Activated CD8-positive, alpha-beta memory T cell treated with anti-CD3 and anti-CD28 coated beads, Interleukin-2, amount 50 U/mL, for 1 hour (primary cell): ENCODE results near the gene ST8SIA4.

Source experiments
- DNase-seq: peaks from one replicate; pipeline ENCODE4 v3.0.0-alpha.2; 2020; ENCODE audit errors: extremely low read depth

The ST8SIA4 gene

DNA sequence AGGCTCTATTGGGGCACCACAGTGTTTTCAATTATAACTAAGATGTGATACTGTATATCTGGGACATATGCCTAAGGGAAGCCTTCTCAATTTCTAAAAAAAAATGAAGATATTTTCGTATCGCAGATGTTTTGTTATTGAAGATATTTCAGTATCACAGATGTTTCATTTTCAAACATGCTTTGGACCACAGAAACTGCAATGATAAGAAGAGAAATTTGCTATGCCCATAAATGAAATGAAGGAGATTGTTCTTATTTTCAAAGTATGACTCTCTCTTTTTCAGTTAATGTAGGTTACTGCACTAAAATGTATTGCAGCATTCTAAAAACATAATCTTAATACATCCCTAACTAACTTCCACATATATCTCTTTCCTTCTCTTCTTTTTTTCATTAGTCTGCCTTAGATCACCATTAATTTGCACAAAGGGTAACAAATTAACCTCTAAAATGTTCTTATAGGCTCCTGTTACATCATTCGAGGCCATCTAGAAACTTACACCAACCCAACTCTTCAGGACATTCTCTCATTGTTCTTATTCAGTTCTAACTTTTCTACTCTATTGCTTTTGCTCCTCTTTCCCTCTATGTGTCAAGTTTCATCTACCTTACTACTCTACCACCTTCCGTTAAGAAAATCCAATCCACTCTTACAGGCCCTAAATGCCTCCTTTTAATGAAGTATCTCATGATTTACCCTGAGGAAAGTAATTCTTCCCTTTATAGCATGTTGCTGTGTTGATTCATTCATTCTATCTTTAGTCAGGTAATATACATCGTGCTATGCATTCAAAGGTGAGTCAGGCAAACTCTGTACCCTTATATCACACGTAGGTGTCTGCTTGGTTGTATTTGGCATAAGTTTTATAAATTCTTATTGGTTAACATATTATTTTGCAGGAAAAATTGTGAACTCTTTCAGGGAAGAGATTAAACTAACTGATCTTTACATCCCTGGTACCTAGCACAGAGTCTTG is 70.5 kb downstream of the ST8SIA4 start:
- DNase-seq, result no peak

DNA sequence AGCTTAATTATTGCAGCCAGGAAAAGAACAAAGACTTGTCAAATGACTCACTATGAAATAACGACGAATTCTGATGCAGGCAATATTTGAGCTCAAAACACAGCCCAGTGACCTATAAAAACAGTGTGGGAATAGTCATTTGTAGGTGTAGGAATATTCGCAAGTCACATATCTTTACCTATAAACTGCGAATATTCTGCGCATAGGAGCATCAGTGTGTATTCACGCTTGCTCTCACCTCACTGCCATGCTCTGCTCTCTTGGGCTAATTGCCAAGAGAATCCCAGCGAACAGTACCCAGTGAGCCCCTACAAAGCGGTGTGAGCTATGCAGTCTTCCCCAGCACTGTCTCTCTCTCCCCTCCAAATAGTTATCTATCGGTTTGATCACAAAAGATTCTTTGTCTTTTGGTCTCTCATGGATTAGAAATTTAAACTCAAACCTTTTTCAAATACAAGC is 74.2 kb downstream of the ST8SIA4 start:
- no peak for DNase-seq

DNA sequence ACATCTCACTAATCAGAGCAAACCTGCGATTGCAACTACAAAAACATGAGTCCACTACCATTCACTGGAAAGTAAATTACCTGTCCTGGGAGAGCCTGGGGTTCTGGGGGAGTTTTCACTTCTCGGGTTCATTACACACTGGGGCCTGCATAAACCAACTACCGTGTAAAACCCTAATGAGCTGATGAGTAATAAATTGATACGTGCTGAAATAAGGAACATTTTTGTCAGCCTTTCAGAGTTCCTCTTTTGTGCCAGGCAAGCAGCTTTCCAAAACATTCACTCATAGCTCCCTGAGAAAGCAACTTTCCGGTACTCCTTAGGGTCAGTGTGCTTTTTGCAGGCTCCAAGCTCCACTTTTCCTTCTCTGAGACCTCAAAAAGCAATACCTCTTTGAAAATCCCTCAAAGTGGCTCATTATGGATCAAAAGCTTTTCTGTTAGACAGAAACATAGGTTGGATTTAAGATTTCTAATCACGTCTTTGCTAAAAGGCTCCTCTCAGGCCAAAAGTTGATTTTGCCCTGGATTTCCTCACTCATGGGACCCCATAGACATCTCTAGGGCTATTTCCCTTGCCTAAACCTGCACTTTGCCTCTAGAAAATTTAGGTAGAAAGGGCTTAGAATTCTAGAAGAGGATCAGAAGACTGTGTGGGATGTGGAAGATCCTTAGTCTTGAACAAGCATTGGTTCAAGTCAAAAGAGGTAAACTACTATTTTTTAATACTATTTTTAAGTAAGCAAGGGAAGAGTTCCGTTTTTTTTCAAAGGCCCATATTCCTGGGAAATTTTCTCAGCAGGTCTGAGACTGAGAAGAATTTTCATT is 74.8 kb downstream of the ST8SIA4 start:
- DNase-seq, result no peak

DNA sequence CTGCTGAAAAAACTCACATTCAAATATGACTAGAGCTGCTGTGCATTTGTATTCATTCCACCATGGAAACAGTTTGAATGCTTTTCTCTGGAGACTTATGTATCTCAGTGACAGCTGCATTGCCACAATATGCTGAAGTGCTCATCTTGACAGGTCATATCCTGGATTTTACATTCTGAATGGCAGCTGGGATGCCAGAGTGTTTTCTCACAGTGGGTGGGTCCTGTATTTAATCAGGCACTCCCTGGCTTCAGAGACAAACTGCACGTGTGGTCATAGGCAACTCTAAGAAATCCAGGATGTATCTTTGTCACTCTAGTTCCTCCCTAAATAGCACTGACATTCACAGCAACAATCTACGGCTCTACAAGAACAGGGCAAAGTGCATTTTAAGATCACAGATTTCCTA is 75.6 kb downstream of the ST8SIA4 start:
- DNase-seq, result no peak

DNA sequence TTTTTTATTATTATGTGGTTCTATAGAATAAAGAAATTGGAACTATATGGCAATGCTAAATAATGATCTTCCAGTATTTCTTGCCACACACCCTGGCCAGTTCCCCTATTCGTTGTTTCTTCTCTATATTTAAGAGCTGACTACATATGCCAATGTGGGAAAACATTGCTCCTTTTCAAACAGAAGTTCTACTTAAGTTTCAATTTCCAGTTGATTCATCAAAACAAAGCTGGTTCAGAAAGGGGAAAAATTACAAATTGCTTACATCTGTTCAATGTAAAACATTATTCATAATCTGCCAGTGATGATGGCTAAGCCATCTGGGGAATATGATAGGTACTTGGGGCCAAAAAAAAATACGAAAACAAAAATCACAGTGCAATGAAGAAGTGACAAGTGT is 76.9 kb downstream of the ST8SIA4 start:
- no peak for DNase-seq

DNA sequence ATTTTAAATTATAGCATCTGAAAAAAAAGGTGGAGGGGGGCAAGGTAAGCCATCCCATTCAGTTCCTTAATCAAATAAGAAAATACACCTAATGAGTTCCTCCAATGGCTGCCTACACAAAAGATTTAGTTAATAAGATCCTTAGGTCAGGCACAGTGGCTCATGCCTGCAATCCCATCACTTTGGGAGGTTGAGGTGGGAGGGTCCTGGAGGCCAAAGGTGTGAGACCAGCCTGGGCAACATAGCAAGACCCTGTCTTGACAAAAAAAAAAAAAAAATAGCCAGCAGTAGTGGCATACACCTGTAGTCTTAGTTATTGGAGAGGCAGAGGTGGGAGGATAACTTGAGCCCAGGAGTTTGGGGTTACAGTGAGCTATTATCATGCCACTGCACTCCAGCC is 78.4 kb downstream of the ST8SIA4 start:
- DNase-seq, result no peak

DNA sequence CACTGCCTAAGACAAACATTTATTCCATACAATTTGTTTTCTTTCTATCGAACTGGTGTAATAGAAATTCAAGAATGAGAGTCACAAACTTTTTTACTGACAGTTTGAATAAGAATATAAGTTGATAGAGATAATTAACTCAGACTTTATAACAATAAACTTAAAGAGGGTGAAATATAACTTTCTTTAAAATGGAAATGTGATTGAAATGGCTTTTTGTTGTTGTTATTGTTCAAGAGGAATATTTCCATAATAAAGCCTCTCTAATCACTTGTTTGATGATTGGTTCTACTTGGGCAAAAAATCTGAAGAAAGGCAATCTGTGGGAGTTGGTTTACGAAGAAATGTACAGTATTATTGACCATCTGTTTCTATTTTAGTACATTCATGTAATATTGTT is 79.3 kb downstream of the ST8SIA4 start:
- DNase-seq, result no peak

DNA sequence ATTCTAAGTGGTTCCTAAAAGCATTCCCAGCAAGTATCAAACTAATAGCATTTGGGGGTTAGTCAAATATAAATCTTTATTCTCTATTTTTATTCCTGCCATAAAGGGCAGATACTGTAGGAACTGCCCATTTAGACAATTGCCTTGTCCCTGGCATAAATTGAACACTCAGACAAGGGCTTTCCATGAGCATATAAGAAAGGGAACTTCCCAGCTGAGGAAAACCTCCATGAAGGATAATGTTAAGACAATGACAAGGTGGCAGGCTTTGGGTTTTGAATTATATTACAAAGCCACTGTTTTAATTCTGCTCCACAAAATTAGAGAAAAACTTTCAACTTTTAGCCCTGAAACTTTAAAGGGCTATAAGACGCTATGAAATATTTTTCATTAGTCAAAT is 81.3 kb downstream of the ST8SIA4 start:
- no peak for DNase-seq

DNA sequence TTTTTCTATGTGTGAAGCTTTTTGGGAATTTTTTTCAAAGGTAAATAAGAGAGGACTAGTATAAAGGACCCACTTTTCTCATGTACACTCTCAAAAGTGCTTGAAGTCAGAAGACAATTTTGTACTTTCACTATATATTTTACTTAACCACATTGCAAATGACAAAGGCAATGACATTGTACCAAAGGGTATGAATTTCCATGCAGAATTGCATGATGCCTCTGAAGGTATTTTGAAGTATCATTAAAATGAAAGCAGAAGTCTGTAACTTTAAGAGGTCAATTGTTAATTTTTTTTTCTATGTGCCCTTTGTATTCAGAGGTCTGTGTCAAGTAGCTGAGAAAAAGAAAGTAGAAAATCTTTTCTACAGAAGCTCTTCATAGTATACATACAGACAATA is 84.7 kb downstream of the ST8SIA4 start:
- no peak for DNase-seq

DNA sequence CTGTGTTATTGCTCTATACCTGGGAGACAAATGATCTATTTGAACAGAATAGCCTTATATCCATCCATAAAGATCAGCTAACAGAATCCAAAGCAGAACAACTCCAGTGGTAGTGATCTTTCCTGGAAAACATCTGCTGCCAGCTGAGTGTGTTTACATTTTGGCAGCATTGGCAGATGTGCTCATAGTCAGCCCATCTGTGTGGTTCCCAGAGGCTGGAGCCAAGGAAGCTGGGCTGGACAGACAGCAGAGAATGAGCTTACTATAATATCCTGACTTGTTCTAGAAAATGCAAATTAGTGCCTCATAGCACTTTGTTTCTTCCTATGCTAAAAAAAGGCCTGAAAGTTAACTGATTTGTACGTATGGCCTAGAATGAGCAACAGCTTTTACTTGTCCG is 99.7 kb downstream of the ST8SIA4 start:
- DNase-seq, result no peak

DNA sequence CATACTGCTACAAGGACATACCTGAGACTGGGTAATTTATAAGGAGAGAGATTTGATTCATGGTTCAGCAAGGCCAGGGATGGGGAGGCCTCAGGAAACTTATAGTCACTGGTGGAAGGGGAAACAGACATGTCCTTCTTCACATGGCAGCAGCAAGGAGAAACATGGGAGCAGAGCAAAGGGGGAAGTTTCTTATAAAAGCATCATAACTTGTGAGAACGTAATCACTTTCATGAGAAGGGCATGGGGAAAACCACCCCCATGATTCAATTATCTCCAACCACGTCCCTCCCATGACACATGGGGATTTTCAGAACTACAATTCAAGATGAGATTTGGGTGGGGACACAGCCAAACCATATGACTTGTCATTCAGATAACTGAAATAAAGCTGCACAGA is 100.9 kb downstream of the ST8SIA4 start:
- DNase-seq, result no peak

DNA sequence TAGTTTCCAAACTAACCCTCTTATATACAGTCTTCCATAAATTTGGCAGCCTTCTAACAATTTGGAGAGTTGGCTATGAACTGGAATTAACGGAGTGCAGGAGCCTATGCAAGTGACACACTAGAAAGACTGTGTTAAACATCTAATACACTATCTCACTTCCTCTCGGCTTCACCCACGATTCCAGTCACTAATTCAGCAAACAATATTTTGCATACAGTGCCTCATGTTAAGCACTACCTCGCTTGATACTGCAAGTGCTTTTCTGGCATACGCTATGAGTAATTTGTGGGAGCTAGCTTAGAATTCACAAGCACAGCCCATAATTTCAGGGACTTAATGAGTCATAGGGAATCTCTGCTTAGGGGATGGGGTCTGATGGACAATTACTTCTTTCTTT is 102.5 kb downstream of the ST8SIA4 start:
- no peak for DNase-seq

DNA sequence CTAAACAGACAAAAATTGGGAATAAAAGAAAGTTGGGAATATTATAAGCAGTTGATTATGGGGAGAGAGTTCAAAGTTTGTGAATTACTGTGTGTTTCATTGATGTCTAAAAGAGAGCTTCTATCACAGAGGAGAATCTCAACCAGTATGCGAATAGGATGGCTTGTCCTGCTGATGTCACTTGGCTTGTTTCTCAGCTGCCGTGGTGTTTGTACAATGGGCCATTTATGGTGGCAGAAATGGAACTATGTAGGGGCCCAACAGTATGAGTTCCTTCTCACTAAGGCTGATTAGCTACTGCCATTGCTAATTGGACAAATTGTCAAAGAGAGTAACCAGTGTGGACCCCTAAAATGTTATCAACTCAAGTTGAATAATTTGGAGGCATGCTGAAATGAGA is 103.9 kb downstream of the ST8SIA4 start:
- no peak for DNase-seq

DNA sequence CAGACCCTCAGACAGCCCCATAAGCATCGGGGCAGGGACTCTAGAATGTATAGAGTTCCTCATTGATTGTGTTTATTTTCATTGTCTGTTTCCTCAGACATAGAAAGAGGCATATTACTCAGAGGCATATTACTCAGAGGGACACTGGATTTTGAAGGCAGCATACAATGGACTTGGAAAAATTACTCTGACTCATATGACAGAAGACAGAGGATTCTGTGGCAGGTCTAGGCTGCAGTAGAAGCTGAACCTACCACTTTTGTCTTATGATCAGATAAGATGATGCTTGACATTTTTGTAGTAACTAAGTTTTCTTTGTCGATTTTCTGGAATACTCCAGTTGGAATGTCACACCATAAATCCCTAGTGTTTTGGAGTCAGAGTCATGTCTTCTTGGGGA is 105.2 kb downstream of the ST8SIA4 start:
- no peak for DNase-seq

DNA sequence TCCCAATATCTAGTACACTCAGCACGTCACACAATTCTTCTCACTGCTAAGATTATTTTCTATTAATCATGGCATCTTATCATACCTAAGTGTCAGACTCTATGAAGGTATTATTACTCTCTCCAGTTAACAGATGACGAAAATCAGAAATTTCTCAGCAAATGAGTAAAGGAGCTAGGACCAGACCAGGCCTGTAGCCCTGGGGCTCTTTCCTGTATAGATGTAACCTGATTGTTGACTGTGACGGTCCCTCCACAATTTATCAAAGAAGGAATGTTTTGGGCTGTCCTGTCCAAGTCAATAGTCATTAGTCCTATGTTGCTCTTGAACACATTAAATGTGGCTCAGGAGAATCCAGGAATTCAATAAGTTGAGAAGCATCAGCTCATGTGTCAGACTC is 106.2 kb downstream of the ST8SIA4 start:
- no peak for DNase-seq

DNA sequence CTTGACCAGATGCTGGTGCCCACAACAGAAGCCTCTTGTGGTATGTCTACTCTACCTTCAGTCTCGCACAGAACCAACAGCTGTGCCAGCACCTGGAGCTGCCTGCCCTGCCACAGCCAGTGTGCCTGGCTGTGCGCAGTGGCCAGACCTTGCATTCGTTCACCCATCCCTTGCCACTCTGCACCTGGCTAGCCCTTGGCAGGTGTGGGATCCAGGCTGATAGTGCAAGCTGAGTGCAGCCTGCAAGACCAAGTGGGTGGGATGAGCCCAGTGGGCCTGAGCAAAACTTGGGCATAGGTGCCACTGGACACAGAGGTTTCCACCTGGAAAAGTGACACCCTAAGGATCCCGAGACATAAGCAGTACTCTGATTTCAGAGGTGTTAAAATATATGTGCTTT is 108.2 kb downstream of the ST8SIA4 start:
- no peak for DNase-seq

DNA sequence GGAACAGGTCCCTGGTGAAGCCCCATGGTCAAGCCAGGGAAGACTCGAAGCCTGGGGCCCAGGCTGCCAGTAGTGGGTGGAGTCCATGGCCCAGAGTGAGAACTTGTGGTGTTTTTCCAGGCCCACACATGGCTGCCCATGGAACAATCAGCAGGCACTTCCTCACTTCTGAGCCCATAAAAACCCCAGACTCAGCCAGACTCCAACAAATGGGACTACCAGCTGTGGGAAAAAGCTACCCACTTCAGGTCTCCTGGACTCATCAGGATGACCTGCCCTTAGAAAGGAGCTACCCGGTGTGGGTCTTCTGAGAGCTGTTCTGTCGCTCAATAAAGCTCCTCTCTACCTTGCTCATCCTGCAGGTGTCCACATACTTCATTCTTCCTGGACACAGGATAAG is 108.9 kb downstream of the ST8SIA4 start:
- no peak for DNase-seq

DNA sequence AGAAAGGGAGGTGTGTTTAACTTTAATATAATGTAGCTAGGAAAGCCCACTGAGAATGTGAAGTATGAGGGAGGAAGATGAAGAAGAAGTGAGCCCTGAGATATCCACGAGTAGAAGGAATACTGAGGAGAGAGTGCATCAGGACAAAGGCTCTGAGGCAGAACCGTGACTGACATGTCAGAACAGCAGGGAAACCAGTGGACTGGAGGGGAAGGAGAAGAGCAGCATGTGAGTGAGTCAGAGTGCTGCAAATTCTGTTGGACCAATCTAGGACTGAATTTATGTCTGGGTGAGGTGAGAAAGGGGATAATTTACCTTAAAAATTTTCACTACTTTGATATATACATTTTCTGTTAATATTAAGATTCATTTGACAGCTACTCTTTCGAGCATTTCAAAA is 110.3 kb downstream of the ST8SIA4 start:
- DNase-seq, result no peak

DNA sequence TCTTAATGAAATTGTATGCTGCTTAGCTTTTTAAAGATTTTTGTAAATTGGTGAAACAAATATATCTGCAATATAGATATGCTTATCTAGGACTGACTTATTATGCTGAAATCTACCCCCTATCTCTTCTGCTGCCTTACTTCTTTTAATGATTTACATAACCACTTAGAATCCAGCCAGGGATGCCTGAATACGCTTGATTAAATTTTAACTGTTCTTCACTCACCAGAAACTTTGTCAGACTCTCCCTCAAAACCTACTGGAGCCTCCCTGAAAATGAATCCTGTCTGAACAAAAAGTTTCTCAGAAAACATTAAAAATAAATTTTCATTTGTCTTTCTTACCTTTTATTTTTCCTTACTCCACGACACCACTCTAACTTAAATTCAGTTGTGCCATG is 111.7 kb downstream of the ST8SIA4 start:
- DNase-seq, result no peak

DNA sequence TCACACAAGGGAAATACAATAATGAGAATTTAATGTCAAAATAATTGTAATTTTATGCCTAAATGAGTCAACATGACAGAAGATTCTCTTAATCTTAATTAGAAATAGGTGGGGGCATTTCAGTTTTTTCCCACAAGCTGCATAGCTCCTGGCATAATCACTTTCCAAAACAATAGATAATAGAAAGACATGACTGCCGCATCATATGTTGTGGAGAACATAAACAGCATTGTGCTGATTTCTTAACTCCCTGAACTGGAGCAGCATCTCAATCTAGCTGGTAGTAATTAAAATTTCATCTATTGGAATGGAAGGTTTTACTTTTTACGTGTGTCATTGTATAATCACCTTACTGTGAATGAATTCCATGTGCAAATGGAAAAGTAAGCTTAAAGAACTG is 112.1 kb downstream of the ST8SIA4 start:
- no peak for DNase-seq

DNA sequence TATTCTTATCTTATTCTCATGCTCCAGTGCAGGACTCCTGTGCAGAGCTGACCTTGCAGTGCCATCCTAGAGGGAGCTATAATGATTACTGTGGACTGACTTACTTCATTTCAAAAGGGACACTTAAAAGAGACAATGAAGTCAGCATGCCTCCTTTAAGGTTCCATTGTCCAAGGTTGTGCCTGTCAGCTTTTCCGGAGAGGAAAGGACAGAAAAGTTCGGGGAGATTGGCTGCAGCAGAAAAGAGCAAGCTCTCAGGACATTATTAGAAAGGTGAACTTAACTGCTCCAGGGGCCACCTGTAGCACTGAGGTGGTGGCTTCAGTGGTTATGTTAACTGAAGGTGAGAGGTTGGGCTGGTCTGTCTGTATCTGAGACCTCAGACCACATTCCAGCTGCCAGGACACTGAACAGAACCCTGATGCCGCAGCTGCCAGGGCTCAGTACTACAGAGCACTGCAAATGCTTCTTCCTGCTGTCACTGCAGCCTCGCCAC is 112.9 kb downstream of the ST8SIA4 start:
- DNase-seq, result no peak

DNA sequence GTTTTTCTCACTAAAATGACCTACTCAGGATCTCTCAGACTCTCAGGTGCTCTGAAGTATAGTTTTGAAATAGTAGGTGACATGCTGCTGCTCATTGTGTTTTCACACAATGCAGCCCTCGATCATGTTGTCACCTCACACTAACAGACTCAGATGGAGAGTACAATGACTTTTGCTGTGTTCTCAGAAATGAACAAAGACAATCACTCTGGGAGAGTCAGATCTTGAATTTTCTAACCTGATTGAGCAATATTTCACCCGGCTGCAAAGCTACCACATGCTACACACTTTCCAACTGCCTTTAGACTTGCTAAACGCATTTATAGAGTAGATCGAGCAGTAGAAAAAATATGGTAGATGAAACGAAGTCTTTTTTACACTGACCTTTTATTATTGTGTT is 113.4 kb downstream of the ST8SIA4 start:
- DNase-seq, result no peak

DNA sequence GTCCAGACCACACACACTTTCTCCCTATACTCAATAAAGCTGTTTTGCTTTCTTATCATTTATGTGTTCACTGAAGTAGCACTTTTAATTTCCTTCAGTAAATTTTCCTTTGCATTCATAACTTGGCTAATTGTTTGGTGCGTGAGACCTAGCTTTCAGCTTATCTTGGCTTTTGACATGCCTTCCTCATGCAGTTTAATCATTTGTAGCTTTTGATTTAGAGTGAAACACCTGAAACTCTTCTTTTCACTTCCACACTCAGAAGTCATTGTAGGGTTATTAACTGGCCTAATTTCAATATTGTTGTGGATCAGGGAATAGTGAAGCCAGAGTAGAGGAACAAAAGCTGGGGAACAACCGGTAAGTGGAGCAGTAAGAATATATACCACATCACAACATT is 114.7 kb downstream of the ST8SIA4 start:
- DNase-seq, result no peak
